ENCODE data around the gene INPP5D. TPM values are rescaled to one million over a fixed set of nuclear protein-coding genes. Genes with fewer than 3 reads are reported as not detected.

The INPP5D gene
- total and polyA plus RNA-seq, 2 of the 13 experiments (the other 11 are each of a cell fraction or from before 2014, with no cell fraction given), result 16.7 to 18.0 TPM

- TF ChIP-seq, protein P1, sequence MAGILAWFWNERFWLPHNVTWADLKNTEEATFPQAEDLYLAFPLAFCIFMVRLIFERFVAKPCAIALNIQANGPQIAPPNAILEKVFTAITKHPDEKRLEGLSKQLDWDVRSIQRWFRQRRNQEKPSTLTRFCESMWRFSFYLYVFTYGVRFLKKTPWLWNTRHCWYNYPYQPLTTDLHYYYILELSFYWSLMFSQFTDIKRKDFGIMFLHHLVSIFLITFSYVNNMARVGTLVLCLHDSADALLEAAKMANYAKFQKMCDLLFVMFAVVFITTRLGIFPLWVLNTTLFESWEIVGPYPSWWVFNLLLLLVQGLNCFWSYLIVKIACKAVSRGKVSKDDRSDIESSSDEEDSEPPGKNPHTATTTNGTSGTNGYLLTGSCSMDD (CRISPR knock-in tag; IDR thresholded peaks at IDR 0.05), result no peak
- TF ChIP-seq ZNF710 (CRISPR knock-in tag; IDR thresholded peaks at IDR 0.05; ENCODE audit: borderline replicate concordance) (no peak), PHF5A (CRISPR knock-in tag; IDR thresholded peaks at IDR 0.05; ENCODE audit: low read depth, unreplicated experiment) (no peak), ATF7 (IDR thresholded peaks at IDR 0.05) (no peak), ATF7 (CRISPR knock-in tag; IDR thresholded peaks at IDR 0.05) (0 out of 2 replicates have a peak, but pooled peaks have one; percentile 2), SP1 (IDR thresholded peaks at IDR 0.05) (no peak), SP1 (CRISPR knock-in tag; IDR thresholded peaks at IDR 0.05) (no peak; the same call in 1 of the 2 replicates), SALL2 (CRISPR knock-in tag; IDR thresholded peaks at IDR 0.05) (0 out of 2 replicates have a peak, but pooled peaks have one; percentile 12), ZNF30 (CRISPR knock-in tag; IDR thresholded peaks at IDR 0.05) (no peak), MYC (CRISPR knock-in tag; IDR thresholded peaks at IDR 0.05; ENCODE audit: borderline replicate concordance) (no peak), MTF2 (CRISPR knock-in tag; IDR thresholded peaks at IDR 0.05; ENCODE audit: borderline replicate concordance) (no peak), ZNF570 (CRISPR knock-in tag; IDR thresholded peaks at IDR 0.05; ENCODE audit: borderline replicate concordance) (no peak), ZNF263 (CRISPR knock-in tag; IDR thresholded peaks at IDR 0.05) (0 out of 2 replicates have a peak, but pooled peaks have one; percentile 4), SNAPC2 (CRISPR knock-in tag; IDR thresholded peaks at IDR 0.05) (0 out of 2 replicates have a peak, but pooled peaks have one; percentile 8), NFRKB (IDR thresholded peaks at IDR 0.05) (no peak), ZNF605 (CRISPR knock-in tag; IDR thresholded peaks at IDR 0.05) (no peak), SRF (IDR thresholded peaks at IDR 0.05; ENCODE audit: low read depth, low read length) (no peak), MIER2 (CRISPR knock-in tag; IDR thresholded peaks at IDR 0.05) (0 out of 2 replicates have a peak, but pooled peaks have one; percentile 20), REXO4 (CRISPR knock-in tag; IDR thresholded peaks at IDR 0.05; ENCODE audit: borderline replicate concordance) (no peak), PAWR (CRISPR knock-in tag; IDR thresholded peaks at IDR 0.05; ENCODE audit: borderline replicate concordance) (no peak), HNRNPK (IDR thresholded peaks at IDR 0.05; ENCODE audit: low read depth, low read length, poor library complexity, severe bottlenecking) (no peak), NONO (IDR thresholded peaks at IDR 0.05) (no peak), NONO (CRISPR knock-in tag; conservative IDR thresholded peaks at IDR 0.05) (no peak), LBX2 (CRISPR knock-in tag; IDR thresholded peaks at IDR 0.05; ENCODE audit: borderline replicate concordance) (no peak), ZNF207 (IDR thresholded peaks at IDR 0.05; ENCODE audit: borderline replicate concordance) (no peak), ZNF17 (CRISPR knock-in tag; IDR thresholded peaks at IDR 0.05) (no peak), SAFB2 (CRISPR knock-in tag; IDR thresholded peaks at IDR 0.05; ENCODE audit: borderline replicate concordance, low read depth) (no peak), MEF2D (CRISPR knock-in tag; IDR thresholded peaks at IDR 0.05) (no peak), ZNF83 (CRISPR knock-in tag; IDR thresholded peaks at IDR 0.05; ENCODE audit: borderline replicate concordance) (no peak), WIZ (CRISPR knock-in tag; IDR thresholded peaks at IDR 0.05) (no peak; the same call in 1 of the 2 replicates), CENPBD1 (CRISPR knock-in tag; IDR thresholded peaks at IDR 0.05; ENCODE audit: borderline replicate concordance, low read depth) (0 out of 2 replicates have a peak, but pooled peaks have one; percentile 1)
Observed at GRCh38 chr2:233062451-233062850, 2.3 kb downstream of the INPP5D start (continued).
